Glutamatergic neuron (in vitro differentiated cells): ENCODE results near the gene CLPTM1L. TPM values are rescaled to one million over a fixed set of nuclear protein-coding genes. Genes with fewer than 3 reads are reported as not detected.

Source experiments
- DNase-seq: peaks from one replicate; pipeline ENCODE4 v3.0.0; 2022
- H3K27ac Mint-ChIP-seq: one replicate; pipeline ENCODE4 v1.8.0; 2020; ENCODE audit warnings: mild to moderate bottlenecking, mixed read lengths, inconsistent platforms; ENCODE audit not compliant: unreplicated experiment
- H3K27me3 Mint-ChIP-seq: one replicate; pipeline ENCODE4 v1.8.0; 2020; ENCODE audit warnings: mild to moderate bottlenecking, moderate library complexity, mixed read lengths, inconsistent platforms; ENCODE audit not compliant: unreplicated experiment
- H3K36me3 Mint-ChIP-seq: one replicate; pipeline ENCODE4 v1.8.0; 2020; ENCODE audit warnings: mild to moderate bottlenecking, mixed read lengths, inconsistent platforms; ENCODE audit not compliant: unreplicated experiment
- H3K4me1 Mint-ChIP-seq: one replicate; pipeline ENCODE4 v1.8.0; 2020; ENCODE audit warnings: mild to moderate bottlenecking, low read depth, mixed read lengths, inconsistent platforms; ENCODE audit not compliant: unreplicated experiment
- H3K4me3 Mint-ChIP-seq: one replicate; pipeline ENCODE4 v1.8.0; 2020; ENCODE audit warnings: mild to moderate bottlenecking, mixed read lengths, inconsistent platforms; ENCODE audit not compliant: unreplicated experiment
- H3K9me3 Mint-ChIP-seq: one replicate; pipeline ENCODE4 v1.8.0; 2020; ENCODE audit warnings: mild to moderate bottlenecking, moderate library complexity, mixed read lengths, inconsistent platforms; ENCODE audit not compliant: unreplicated experiment
- CTCF ChIP-seq: fragments of 200-600 bp; sonication (generic); IDR thresholded peaks from one replicate; pipeline ENCODE4 v1.5.0; 2021; ENCODE audit not compliant: partially characterized antibody, unreplicated experiment
- total RNA-seq: library from RNA; stranded (reverse); fragmentation: NEBNext Ultra II Directional; extraction: Animal tissue kit (Norgen Biotek cat#: 25700); gene quantifications from one replicate; pipeline ENCODE4 v1.2.1, GENCODE V29; 2021; ENCODE audit not compliant: unreplicated experiment

CLPTM1L gene
- total RNA-seq, 1 donor from 2014 or later, result 95.2 TPM

GRCh38 chr5:1383344-1383743 is 38.4 kb upstream of the CLPTM1L start:
- Mint-ChIP-seq H3K4me3 (no peak overlapping the region), H3K27ac (no peak overlapping the region), H3K36me3 (peaks cover 16% of the 10 kb centered on the region), H3K4me1 (peaks cover 20% of the 10 kb centered on the region), H3K9me3 (peaks cover 20% of the 10 kb centered on the region), H3K27me3 (peaks cover 23% of the 10 kb centered on the region)
- TF ChIP-seq CTCF, result no peak
- DNase-seq, result no peak

GRCh38 chr5:1382248-1382700 is 37.4 kb upstream of the CLPTM1L start:
- H3K9me3 Mint-ChIP-seq, result peaks cover 21% of the 10 kb centered on the region
- TF ChIP-seq CTCF, result no peak
- peaks cover 15% of the 10 kb centered on the region for H3K4me1 Mint-ChIP-seq
- peaks cover 14% of the 10 kb centered on the region for H3K36me3 Mint-ChIP-seq
- DNase-seq, result no peak
- peaks cover 18% of the 10 kb centered on the region for H3K27me3 Mint-ChIP-seq
- H3K4me3 Mint-ChIP-seq, result no peak overlapping the region
- no peak overlapping the region for H3K27ac Mint-ChIP-seq

- Mint-ChIP-seq H3K27ac (no peak overlapping the region), H3K9me3 (peaks cover 18% of the 10 kb centered on the region), H3K27me3 (peaks cover 15% of the 10 kb centered on the region), H3K4me1 (peaks cover 8% of the 10 kb centered on the region), H3K36me3 (peaks cover 14% of the 10 kb centered on the region), H3K4me3 (no peak overlapping the region)
- DNase-seq, result no peak
- TF ChIP-seq CTCF, result no peak
Observed at GRCh38 chr5:1381370-1382247, 36.7 kb upstream of the CLPTM1L start.

- H3K4me3 Mint-ChIP-seq, result no peak overlapping the region
- no peak for TF ChIP-seq CTCF
- H3K36me3 Mint-ChIP-seq, result peaks cover 14% of the 10 kb centered on the region
- H3K27ac Mint-ChIP-seq, result no peak overlapping the region
- H3K27me3 Mint-ChIP-seq, result peaks cover 13% of the 10 kb centered on the region
- no peak for DNase-seq
- H3K9me3 Mint-ChIP-seq, result peaks cover 18% of the 10 kb centered on the region
- H3K4me1 Mint-ChIP-seq, result peaks cover 8% of the 10 kb centered on the region
Observed at GRCh38 chr5:1380910-1381309, 36.0 kb upstream of the CLPTM1L start.
